Endothelial cell of umbilical vein (primary cell): Measurements from ENCODE around the gene TMEM181. TPM values are rescaled to one million over a fixed set of nuclear protein-coding genes. Genes with fewer than 3 reads are reported as not detected.

Source experiments
- BruUV-seq: library from RNA; stranded (reverse); fragments of 400-500 nt; replicated peaks from 2 replicates; lab custom pipeline; 2021; lab: Mats Ljungman, UMichigan
- CTCF ChIA-PET: fragments of 300-600, 350-600 bp; sonication (Branson Sonifier 250); formaldehyde crosslinking; loops from one replicate; lab custom pipeline; 2021; ENCODE audit warnings: antibody characterized with exemption, inconsistent platforms; lab: Charles Lee
- POLR2A ChIA-PET: fragments of 300-600, 350-600 bp; sonication (Branson Sonifier 250); formaldehyde crosslinking; loops from one replicate; lab custom pipeline; 2021; ENCODE audit warnings: antibody characterized with exemption, inconsistent platforms; lab: Charles Lee
- DNase-seq: peaks from one replicate; pipeline ENCODE4 v3.0.0-alpha.2; 2011; ENCODE audit warnings: low read depth, low spot score
- FAIRE-seq: peaks from 2 replicates; lab custom pipeline; 2011; peaks lifted over from hg19 to GRCh38; lab: Jason Lieb, UNC
- H2AFZ ChIP-seq: 2 replicates; pipeline ENCODE4 v1.6.0; 2012; ENCODE audit warnings: low read depth, low read length, control low read depth, inconsistent platforms
- H3K27ac ChIP-seq: 2 replicates; pipeline ENCODE4 v1.5.1; 2011; ENCODE audit warnings: low read depth, mild to moderate bottlenecking, control low read depth, low read length, moderate library complexity; ENCODE audit not compliant: insufficient read depth
- H3K27me3 ChIP-seq, 2 experiments: 2 replicates each; pipeline versions ENCODE4 v1.6.0 to v1.6.1; 2011; ENCODE audit warnings: low read length in 2 of 2, mixed read lengths in 1 of 2; ENCODE audit not compliant: control insufficient read depth in 2 of 2, insufficient read depth in 2 of 2
- H3K36me3 ChIP-seq, 2 experiments: 2 replicates in 1 of 2; 3 replicates in 1 of 2; pipeline ENCODE4 v1.5.1; 2011; ENCODE audit warnings: low read length in 2 of 2, mild to moderate bottlenecking in 1 of 2, moderate library complexity in 1 of 2; ENCODE audit not compliant: control insufficient read depth in 2 of 2, insufficient read depth in 2 of 2; ENCODE audit errors: extremely low read depth in 1 of 2
- H3K4me1 ChIP-seq: 3 replicates; pipeline ENCODE4 v1.5.1; 2011; ENCODE audit warnings: mild to moderate bottlenecking, low read length; ENCODE audit not compliant: control insufficient read depth, insufficient read depth; ENCODE audit errors: extremely low read depth
- H3K4me2 ChIP-seq: 2 replicates; pipeline ENCODE4 v1.6.1; 2011; ENCODE audit warnings: low read length, control low read depth, mixed read lengths; ENCODE audit not compliant: insufficient read depth
- H3K4me3 ChIP-seq, 3 experiments: fragments of 200-600 bp in 1 of 3; sonication (generic), shearing (Covaris generic) in 1 of 3; replicated peaks in 1 of 3; 2 replicates each; pipeline ENCODE4 v1.5.1; 2011 to 2016; ENCODE audit warnings: control low read depth in 3 of 3, low read length in 3 of 3, mild to moderate bottlenecking in 2 of 3, inconsistent platforms in 1 of 3, low read depth in 1 of 3, moderate library complexity in 1 of 3; ENCODE audit not compliant: insufficient read depth in 1 of 3
- H3K79me2 ChIP-seq: 2 replicates; pipeline ENCODE4 v1.6.0; 2012; ENCODE audit warnings: low read length, inconsistent platforms; ENCODE audit not compliant: control insufficient read depth, insufficient read depth
- H3K9ac ChIP-seq: replicated peaks from 2 replicates; pipeline ENCODE3; 2011; ENCODE audit warnings: low read length, control low read depth; ENCODE audit not compliant: insufficient read depth; ENCODE audit errors: extremely low read depth
- H3K9me1 ChIP-seq: replicated peaks from 3 replicates; pipeline ENCODE4 v1.6.0; 2011; ENCODE audit warnings: mild to moderate bottlenecking, low read length; ENCODE audit not compliant: control insufficient read depth, insufficient read depth; ENCODE audit errors: extremely low read depth
- H3K9me3 ChIP-seq: replicated peaks from 2 replicates; pipeline ENCODE4 v1.5.1; 2012; ENCODE audit warnings: low read length, inconsistent platforms; ENCODE audit not compliant: control insufficient read depth, insufficient read depth
- H4K20me1 ChIP-seq: replicated peaks from 2 replicates; pipeline ENCODE3; 2011; ENCODE audit warnings: mild to moderate bottlenecking, low read length; ENCODE audit not compliant: control insufficient read depth, insufficient read depth; ENCODE audit errors: extremely low read depth
- EZH2 ChIP-seq: IDR thresholded peaks from 2 replicates; pipeline ENCODE4 v1.6.1; 2012; ENCODE audit warnings: borderline replicate concordance, low read depth, mild to moderate bottlenecking, moderate library complexity, low read length, inconsistent platforms; ENCODE audit not compliant: severe bottlenecking
- FOS ChIP-seq: IDR thresholded peaks from 2 replicates; pipeline ENCODE4 v1.6.1; 2011; ENCODE audit warnings: mild to moderate bottlenecking, low read length, moderate library complexity, borderline replicate concordance; ENCODE audit not compliant: insufficient read depth
- GATA2 ChIP-seq: IDR thresholded peaks from 2 replicates; pipeline ENCODE4 v1.7.0; 2011; ENCODE audit warnings: low read depth, mild to moderate bottlenecking, moderate library complexity, mixed read lengths, low read length; ENCODE audit not compliant: insufficient read length, insufficient read depth
- JUN ChIP-seq: IDR thresholded peaks from 2 replicates; pipeline ENCODE4 v1.6.1; 2011; ENCODE audit warnings: borderline replicate concordance, low read depth; ENCODE audit not compliant: insufficient read length, insufficient read depth
- MAX ChIP-seq: IDR thresholded peaks from 2 replicates; pipeline ENCODE4 v1.6.1; 2011; ENCODE audit not compliant: insufficient read depth, insufficient read length
- MYC ChIP-seq: IDR thresholded peaks from one replicate; pipeline ENCODE4 v1.6.1; 2011; ENCODE audit warnings: mild to moderate bottlenecking, low read depth, low read length
- POLR2A ChIP-seq: IDR thresholded peaks from 2 replicates; pipeline ENCODE4 v1.6.1; 2012; ENCODE audit warnings: low read depth, mild to moderate bottlenecking, control low read depth, low read length
- POLR2AphosphoS5 ChIP-seq: IDR thresholded peaks from 2 replicates; pipeline ENCODE4 v1.6.1; 2012; ENCODE audit warnings: low read depth, mild to moderate bottlenecking, control low read depth, low read length, moderate library complexity; ENCODE audit not compliant: insufficient read depth
- dilution Hi-C: fragments of 300-500 bp; cut with MboI; formaldehyde crosslinking; loops from one replicate; pipeline ENCODE4 v1.15.0; 2019; ENCODE audit warnings: low sequenced_read_pairs; ENCODE audit not compliant: extremely low pct_ligation_motif_present
- intact Hi-C: fragments of 100-400 bp; cut with micrococcal nuclease; formaldehyde crosslinking; loops from one replicate; pipeline ENCODE4 v1.10.0; 2022
- polyA plus RNA-seq, 4 experiments: library from polyadenylated mRNA; depleted of rRNA in 3 of 4; stranded (reverse) in 3 of 4; unstranded in 1 of 4; fragments of >200 nt; gene quantifications; 2 replicates each; pipeline versions ENCODE4 v1.2.1 to v1.2.3, GENCODE V29; 2011 to 2012; ENCODE audit warnings: missing spikeins in 1 of 4
- total RNA-seq: library from RNA; stranded (reverse); gene quantifications from 2 replicates; pipeline ENCODE4 v1.2.3, GENCODE V29; 2021
- TF ChIP-seq, protein P1 (sequence below), 2 donors: IDR thresholded peaks; 1 replicate in 1 of 2; 2 replicates in 1 of 2; pipeline ENCODE4 v1.5.1; 2011; ENCODE audit warnings: low read length in 2 of 2, mild to moderate bottlenecking in 2 of 2, moderate library complexity in 2 of 2, control low read depth in 1 of 2, inconsistent platforms in 1 of 2, low read depth in 1 of 2; ENCODE audit not compliant: insufficient read depth in 1 of 2; ENCODE audit errors: extremely low read depth in 1 of 2

TMEM181 gene
- total and polyA plus RNA-seq, 2 donors (not counting 3 experiments of a cell fraction or from before 2014, with no cell fraction given), result 21.7 to 33.5 TPM

DNA sequence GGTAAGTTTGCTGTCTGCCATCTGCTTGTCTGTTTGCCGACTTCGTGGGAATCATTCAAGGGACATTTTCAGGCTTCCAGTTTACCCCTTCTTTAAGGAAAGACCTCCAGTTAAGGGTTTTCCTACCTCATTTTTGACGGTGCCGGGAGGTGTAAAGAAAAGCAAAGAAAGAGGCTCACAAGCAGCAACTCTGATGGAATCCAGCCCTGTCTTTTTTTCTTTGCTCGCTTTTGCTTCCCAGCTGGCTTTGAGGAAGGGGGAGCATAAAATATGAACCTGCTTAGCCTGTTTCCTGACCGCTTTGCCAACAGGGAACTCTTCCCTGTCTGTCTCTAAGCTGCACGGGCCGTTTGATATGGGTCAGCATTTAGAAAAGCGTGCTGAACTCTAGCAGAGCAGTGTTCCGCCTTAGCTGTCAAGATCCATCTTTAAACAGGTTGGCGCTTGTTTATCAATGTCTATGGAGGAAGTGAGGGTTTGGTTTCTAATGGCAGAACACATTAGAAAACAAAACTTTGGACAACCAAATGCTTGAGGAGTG is 103.8 kb downstream of the TMEM181 start:
- DNase-seq (no peak), FAIRE-seq (no peak)
- no peak overlapping the region for H2AFZ ChIP-seq
- H3K9me3 ChIP-seq, result no peaks in the 10 kb centered on the region
- H3K27ac ChIP-seq, result no peak overlapping the region
- H3K4me3 ChIP-seq, result no peak overlapping the region
- H4K20me1 ChIP-seq, result no peaks in the 10 kb centered on the region
- H3K4me2 ChIP-seq, result no peak overlapping the region
- H3K27me3 ChIP-seq, result peaks cover 13 to 26% of the 10 kb centered on the region in 2 experiments
- no peak overlapping the region for H3K9ac ChIP-seq
- no TSS peak for BruUV-seq
- dilution Hi-C loops, result no loop called here
- no peaks in the 10 kb centered on the region for H3K9me1 ChIP-seq
- TF ChIP-seq JUN, result no peak
- no peak for TF ChIP-seq MAX
- no peak for TF ChIP-seq POLR2AphosphoS5
- no peak for TF ChIP-seq GATA2
- POLR2A ChIA-PET, result no interaction called here
- H3K79me2 ChIP-seq, result no peaks in the 10 kb centered on the region
- no peaks in the 10 kb centered on the region for H3K4me1 ChIP-seq
- no peaks in the 10 kb centered on the region for H3K36me3 ChIP-seq
- CTCF ChIA-PET, result interaction anchor here (0.9 to 6.6 kb wide), 5 partner anchors 8 to 450 kb away, joined by 3 to 77 read pairs (median 5); partner anchors contain the start of gene DYNLT1
- intact Hi-C loops, result no loop called here

DNA sequence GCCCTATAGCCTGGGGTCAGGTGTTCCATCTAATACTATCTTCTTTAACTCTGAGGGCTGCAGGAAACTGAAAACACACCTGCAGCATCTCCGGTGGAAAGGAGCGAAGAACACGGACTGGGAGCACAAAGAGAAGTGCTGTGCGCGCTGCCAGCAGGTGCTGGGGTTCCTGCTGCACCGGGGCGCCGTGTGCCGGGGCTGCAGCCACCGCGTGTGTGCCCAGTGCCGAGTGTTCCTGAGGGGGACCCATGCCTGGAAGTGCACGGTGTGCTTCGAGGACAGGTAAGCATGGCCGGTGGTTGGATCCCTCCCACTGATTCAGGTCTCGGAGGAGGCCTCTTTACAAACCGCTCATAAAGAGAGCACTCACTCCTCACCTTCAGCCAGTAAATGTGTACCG is 105.4 kb downstream of the TMEM181 start:
- Histone ChIP-seq H3K36me3 (no peaks in the 10 kb centered on the region), H3K27ac (no peak overlapping the region), H3K4me2 (no peak overlapping the region), H3K79me2 (no peaks in the 10 kb centered on the region), H3K27me3 (peaks cover 21 to 26% of the 10 kb centered on the region in 2 experiments), H3K9me1 (no peaks in the 10 kb centered on the region), H3K9ac (no peak overlapping the region), H3K9me3 (no peaks in the 10 kb centered on the region), H2AFZ (no peak overlapping the region), H3K4me3 (no peak overlapping the region), H3K4me1 (no peaks in the 10 kb centered on the region), H4K20me1 (no peaks in the 10 kb centered on the region)
- intact Hi-C loops, result no loop called here
- dilution Hi-C loops, result no loop called here
- TF ChIP-seq POLR2A (no peak), MYC (no peak), JUN (no peak), POLR2AphosphoS5 (no peak), FOS (no peak), GATA2 (no peak), EZH2 (no peak), MAX (no peak)
- TF ChIP-seq, protein P1, sequence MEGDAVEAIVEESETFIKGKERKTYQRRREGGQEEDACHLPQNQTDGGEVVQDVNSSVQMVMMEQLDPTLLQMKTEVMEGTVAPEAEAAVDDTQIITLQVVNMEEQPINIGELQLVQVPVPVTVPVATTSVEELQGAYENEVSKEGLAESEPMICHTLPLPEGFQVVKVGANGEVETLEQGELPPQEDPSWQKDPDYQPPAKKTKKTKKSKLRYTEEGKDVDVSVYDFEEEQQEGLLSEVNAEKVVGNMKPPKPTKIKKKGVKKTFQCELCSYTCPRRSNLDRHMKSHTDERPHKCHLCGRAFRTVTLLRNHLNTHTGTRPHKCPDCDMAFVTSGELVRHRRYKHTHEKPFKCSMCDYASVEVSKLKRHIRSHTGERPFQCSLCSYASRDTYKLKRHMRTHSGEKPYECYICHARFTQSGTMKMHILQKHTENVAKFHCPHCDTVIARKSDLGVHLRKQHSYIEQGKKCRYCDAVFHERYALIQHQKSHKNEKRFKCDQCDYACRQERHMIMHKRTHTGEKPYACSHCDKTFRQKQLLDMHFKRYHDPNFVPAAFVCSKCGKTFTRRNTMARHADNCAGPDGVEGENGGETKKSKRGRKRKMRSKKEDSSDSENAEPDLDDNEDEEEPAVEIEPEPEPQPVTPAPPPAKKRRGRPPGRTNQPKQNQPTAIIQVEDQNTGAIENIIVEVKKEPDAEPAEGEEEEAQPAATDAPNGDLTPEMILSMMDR (IDR thresholded peaks at IDR 0.05; ENCODE audit: extremely low read depth in 1 of 2, insufficient read depth in 1 of 2, low read depth in 1 of 2, low read length in 2 of 2), result no peak
- BruUV-seq, result no TSS peak
- FAIRE-seq (no peak), DNase-seq (no peak)
- ChIA-PET POLR2A (no interaction called here), CTCF (interaction anchor here (1.1 kb wide), 1 partner anchor 26 kb away, joined by 4 read pairs; no protein-coding TSS in a partner anchor)
